ENCODE results near the gene SSPN. TPM values are rescaled to one million over a fixed set of nuclear protein-coding genes. Genes with fewer than 3 reads are reported as not detected.

The SSPN gene, protein sequence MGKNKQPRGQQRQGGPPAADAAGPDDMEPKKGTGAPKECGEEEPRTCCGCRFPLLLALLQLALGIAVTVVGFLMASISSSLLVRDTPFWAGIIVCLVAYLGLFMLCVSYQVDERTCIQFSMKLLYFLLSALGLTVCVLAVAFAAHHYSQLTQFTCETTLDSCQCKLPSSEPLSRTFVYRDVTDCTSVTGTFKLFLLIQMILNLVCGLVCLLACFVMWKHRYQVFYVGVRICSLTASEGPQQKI
- 0.91 TPM for total RNA-seq (ENCODE audit: unreplicated experiment)
- long read RNA-seq: 0 reads

- peak within 1 kb of the TSS; percentile 62 for H3K27ac Mint-ChIP-seq (ENCODE audit: unreplicated experiment)
- no peak for TF ChIP-seq CTCF (IDR thresholded peaks at IDR 0.05; ENCODE audit: partially characterized antibody, unreplicated experiment)
- H3K27me3 Mint-ChIP-seq (ENCODE audit: unreplicated experiment): peaks cover 2% of the 10 kb centered on the region
- peak within 1 kb of the TSS; percentile 91 for H3K4me3 Mint-ChIP-seq (ENCODE audit: unreplicated experiment)
- peaks cover 3% of the 10 kb centered on the region for H3K9me3 Mint-ChIP-seq (ENCODE audit: unreplicated experiment)
- DNase-seq: peak; percentile 69
- H3K4me1 Mint-ChIP-seq (ENCODE audit: low read depth, unreplicated experiment): peaks cover 15% of the 10 kb centered on the region
- H3K36me3 Mint-ChIP-seq (ENCODE audit: unreplicated experiment): no peaks in the 10 kb centered on the region
Observed at GRCh38 chr12:26195250-26195640, at the start of gene SSPN. TSS of gene SSPN (plus strand) at chr12:26195573. CDS start at chr12:26195673, 100 bp downstream.

- no peak for TF ChIP-seq CTCF (IDR thresholded peaks at IDR 0.05; ENCODE audit: partially characterized antibody, unreplicated experiment)
- Mint-ChIP-seq H3K4me3 (ENCODE audit: unreplicated experiment) (no peak overlapping the region), H3K9me3 (ENCODE audit: unreplicated experiment) (peaks cover 2% of the 10 kb centered on the region), H3K4me1 (ENCODE audit: low read depth, unreplicated experiment) (no peaks in the 10 kb centered on the region), H3K27ac (ENCODE audit: unreplicated experiment) (no peak overlapping the region), H3K36me3 (ENCODE audit: unreplicated experiment) (no peaks in the 10 kb centered on the region), H3K27me3 (ENCODE audit: unreplicated experiment) (peaks cover 5% of the 10 kb centered on the region)
- no peak for DNase-seq
Observed at GRCh38 chr12:26148291-26148690, 47.1 kb upstream of the SSPN start.

GRCh38 chr12:26149968-26150500, 45.3 kb upstream of the SSPN start:
- Mint-ChIP-seq H3K4me3 (ENCODE audit: unreplicated experiment) (no peak overlapping the region), H3K27me3 (ENCODE audit: unreplicated experiment) (peaks cover 5% of the 10 kb centered on the region), H3K36me3 (ENCODE audit: unreplicated experiment) (no peaks in the 10 kb centered on the region), H3K9me3 (ENCODE audit: unreplicated experiment) (no peaks in the 10 kb centered on the region), H3K27ac (ENCODE audit: unreplicated experiment) (no peak overlapping the region), H3K4me1 (ENCODE audit: low read depth, unreplicated experiment) (no peaks in the 10 kb centered on the region)
- no peak for DNase-seq
- TF ChIP-seq CTCF (IDR thresholded peaks at IDR 0.05; ENCODE audit: partially characterized antibody, unreplicated experiment): no peak

- Mint-ChIP-seq H3K9me3 (ENCODE audit: unreplicated experiment) (no peaks in the 10 kb centered on the region), H3K4me3 (ENCODE audit: unreplicated experiment) (no peak overlapping the region), H3K4me1 (ENCODE audit: low read depth, unreplicated experiment) (no peaks in the 10 kb centered on the region), H3K27ac (ENCODE audit: unreplicated experiment) (no peak overlapping the region), H3K27me3 (ENCODE audit: unreplicated experiment) (peaks cover 5% of the 10 kb centered on the region), H3K36me3 (ENCODE audit: unreplicated experiment) (no peaks in the 10 kb centered on the region)
- no peak for TF ChIP-seq CTCF (IDR thresholded peaks at IDR 0.05; ENCODE audit: partially characterized antibody, unreplicated experiment)
- DNase-seq: no peak
Observed at GRCh38 chr12:26150736-26151450, 44.5 kb upstream of the SSPN start.

All from glutamatergic neuron (in vitro differentiated cells).